Mammary epithelial cell (primary cell): ENCODE results near the gene SEMA4C.

Source experiments
- CTCF ChIP-seq, 2 donors: IDR thresholded peaks in 1 of 2; conservative IDR thresholded peaks in 1 of 2; 2 replicates each; pipeline ENCODE4 v1.5.1; 2011 to 2012; ENCODE audit warnings: inconsistent platforms in 2 of 2, low read length in 2 of 2, mild to moderate bottlenecking in 2 of 2, control low read depth in 1 of 2, low read depth in 1 of 2; ENCODE audit not compliant: insufficient read depth in 1 of 2; ENCODE audit errors: extremely low read depth in 1 of 2
- EZH2 ChIP-seq: IDR thresholded peaks from 2 replicates; pipeline ENCODE4 v1.6.1; 2012; ENCODE audit warnings: low read length, inconsistent platforms, borderline replicate concordance

GRCh38 chr2:96821113-96821675, 48.7 kb downstream of the SEMA4C start:
- TF ChIP-seq CTCF (conservative IDR thresholded peaks at IDR 0.05 in 1 of 2, IDR thresholded peaks at IDR 0.05 in 1 of 2; ENCODE audit: extremely low read depth in 1 of 2, insufficient read depth in 1 of 2, low read depth in 1 of 2, low read length in 2 of 2) (no peak), EZH2 (no peak)
